Measurements from ENCODE around the gene PDE4B. TPM values are rescaled to one million over a fixed set of nuclear protein-coding genes. Genes with fewer than 3 reads are reported as not detected.
A peak's percentile ranks its signal among the peaks of the same experiment; 100 is the strongest.

PDE4B gene
- total RNA-seq, 4 donors from 2014 or later, result 3.7 to 16.6 (median 5.1) TPM

GRCh38 chr1:66176012-66176715 is 383.5 kb downstream of the PDE4B start:
- TF ChIP-seq POLR2A (IDR thresholded peaks at IDR 0.05; ENCODE audit: low read depth), result no peak
- no peak for TF ChIP-seq EP300 (IDR thresholded peaks at IDR 0.05)
- TF ChIP-seq POLR2AphosphoS5 (IDR thresholded peaks at IDR 0.05), result no peak
- intact Hi-C loops (cut with DNase I), result no loop called here
- H3K4me1 ChIP-seq, result peaks cover 0 to 8% (median 6%) of the 10 kb centered on the region in 4 donors
- no peak overlapping the region for H3K27ac ChIP-seq (replicated peaks in 1 of 4)
- no peak for DNase-seq (ENCODE audit: extremely low spot score)
- 41% methylated on average over 5 of the region's 5 CpGs for WGBS
- no peaks in the 10 kb centered on the region for H3K27me3 ChIP-seq
- H3K9me3 ChIP-seq, result no peaks in the 10 kb centered on the region
- no peak overlapping the region for H3K4me3 ChIP-seq
- H3K36me3 ChIP-seq, result no peaks in the 10 kb centered on the region

GRCh38 chr1:66176832-66177231 is 384.1 kb downstream of the PDE4B start:
- no peak overlapping the region for H3K4me3 ChIP-seq
- H3K27me3 ChIP-seq, result no peaks in the 10 kb centered on the region
- DNase-seq (ENCODE audit: extremely low spot score), result no peak
- no peaks in the 10 kb centered on the region for H3K36me3 ChIP-seq
- peaks cover 0 to 8% (median 8%) of the 10 kb centered on the region in 4 donors for H3K4me1 ChIP-seq
- 69% methylated on average over 1 of the region's 1 CpG for WGBS
- no peak overlapping the region for H3K27ac ChIP-seq (replicated peaks in 1 of 4)
- H3K9me3 ChIP-seq, result no peaks in the 10 kb centered on the region
- no peak for TF ChIP-seq EP300 (IDR thresholded peaks at IDR 0.05)
- TF ChIP-seq POLR2A (IDR thresholded peaks at IDR 0.05; ENCODE audit: low read depth), result no peak
- no peak for TF ChIP-seq CTCF (IDR thresholded peaks at IDR 0.05)
- no peak for TF ChIP-seq POLR2AphosphoS5 (IDR thresholded peaks at IDR 0.05)
- intact Hi-C loops (cut with DNase I), result no loop called here

- Histone ChIP-seq H3K4me1 (peaks cover 0 to 12% (median 8%) of the 10 kb centered on the region in 4 donors), H3K4me3 (no peak overlapping the region), H3K9me3 (no peaks in the 10 kb centered on the region), H3K36me3 (no peaks in the 10 kb centered on the region), H3K27me3 (no peaks in the 10 kb centered on the region), H3K27ac (replicated peaks in 1 of 4) (no peak overlapping the region)
- DNase-seq (ENCODE audit: extremely low spot score), result no peak
- WGBS, result 90% methylated on average over 2 of the region's 2 CpGs
- no peak for TF ChIP-seq CTCF (IDR thresholded peaks at IDR 0.05)
- no peak for TF ChIP-seq POLR2AphosphoS5 (IDR thresholded peaks at IDR 0.05)
- TF ChIP-seq EP300 (IDR thresholded peaks at IDR 0.05), result no peak
- TF ChIP-seq POLR2A (IDR thresholded peaks at IDR 0.05; ENCODE audit: low read depth), result no peak
- intact Hi-C loops (cut with DNase I), result no loop called here
Measured at GRCh38 chr1:66177510-66177909, 384.8 kb downstream of the PDE4B start.

- no peak overlapping the region for H3K27ac ChIP-seq (replicated peaks in 1 of 4)
- H3K4me3 ChIP-seq, result no peak overlapping the region
- WGBS, result 53% methylated on average over 4 of the region's 4 CpGs
- no peak for DNase-seq (ENCODE audit: extremely low spot score)
- H3K4me1 ChIP-seq, result peaks cover 0 to 14% (median 5%) of the 10 kb centered on the region in 4 donors
- no peaks in the 10 kb centered on the region for H3K36me3 ChIP-seq
- no peak for TF ChIP-seq POLR2A (IDR thresholded peaks at IDR 0.05; ENCODE audit: low read depth)
- no peak for TF ChIP-seq POLR2AphosphoS5 (IDR thresholded peaks at IDR 0.05)
- no peak for TF ChIP-seq EP300 (IDR thresholded peaks at IDR 0.05)
- no peak for TF ChIP-seq CTCF (IDR thresholded peaks at IDR 0.05)
- intact Hi-C loops (cut with DNase I), result no loop called here
- H3K9me3 ChIP-seq, result no peaks in the 10 kb centered on the region
- no peaks in the 10 kb centered on the region for H3K27me3 ChIP-seq
Measured at GRCh38 chr1:66182026-66182425, 389.3 kb downstream of the PDE4B start.

- WGBS, result 44% methylated on average over 3 of the region's 3 CpGs
- intact Hi-C loops (cut with DNase I), result no loop called here
- TF ChIP-seq POLR2AphosphoS5 (IDR thresholded peaks at IDR 0.05) (peak in 1 of 2 donors; percentile 6), CTCF (IDR thresholded peaks at IDR 0.05) (no peak), EP300 (IDR thresholded peaks at IDR 0.05) (no peak)
- no peaks in the 10 kb centered on the region for H3K36me3 ChIP-seq
- peaks cover 0 to 14% (median 5%) of the 10 kb centered on the region in 4 donors for H3K4me1 ChIP-seq
- H3K9me3 ChIP-seq, result no peaks in the 10 kb centered on the region
- DNase-seq (ENCODE audit: extremely low spot score), result no peak
- H3K27ac ChIP-seq (replicated peaks in 1 of 4), result peak overlapping the region in 2 of 4 donors; percentile 7 to 45
- no peak overlapping the region for H3K4me3 ChIP-seq
- H3K27me3 ChIP-seq, result no peaks in the 10 kb centered on the region
Measured at GRCh38 chr1:66182551-66183178, 390.0 kb downstream of the PDE4B start.

Measured in esophagus muscularis mucosa (tissue), 4 donors.